ENCODE measurements around the gene PHKG1. TPM values are rescaled to one million over a fixed set of nuclear protein-coding genes. Genes with fewer than 3 reads are reported as not detected.
"Not testable (repeated sequence)": the region's sequence is repeated elsewhere in the genome, so short reads cannot be mapped to it uniquely, and the experiment has no call there.

PHKG1 gene
- under 1 TPM in 5 of 6 experiments, not detected in 1; 0.19 to 0.68 (median 0.30) TPM for total RNA-seq (2021; fragmentation: NEBNext Ultra II Directional; extraction: Animal tissue kit (Norgen Biotek cat#: 25700))
- long read RNA-seq, partial matches to known transcripts, result 0 of 19 reads
- long read RNA-seq, other reads (novel, unspliced or antisense), result 19 of 19 reads

DNA sequence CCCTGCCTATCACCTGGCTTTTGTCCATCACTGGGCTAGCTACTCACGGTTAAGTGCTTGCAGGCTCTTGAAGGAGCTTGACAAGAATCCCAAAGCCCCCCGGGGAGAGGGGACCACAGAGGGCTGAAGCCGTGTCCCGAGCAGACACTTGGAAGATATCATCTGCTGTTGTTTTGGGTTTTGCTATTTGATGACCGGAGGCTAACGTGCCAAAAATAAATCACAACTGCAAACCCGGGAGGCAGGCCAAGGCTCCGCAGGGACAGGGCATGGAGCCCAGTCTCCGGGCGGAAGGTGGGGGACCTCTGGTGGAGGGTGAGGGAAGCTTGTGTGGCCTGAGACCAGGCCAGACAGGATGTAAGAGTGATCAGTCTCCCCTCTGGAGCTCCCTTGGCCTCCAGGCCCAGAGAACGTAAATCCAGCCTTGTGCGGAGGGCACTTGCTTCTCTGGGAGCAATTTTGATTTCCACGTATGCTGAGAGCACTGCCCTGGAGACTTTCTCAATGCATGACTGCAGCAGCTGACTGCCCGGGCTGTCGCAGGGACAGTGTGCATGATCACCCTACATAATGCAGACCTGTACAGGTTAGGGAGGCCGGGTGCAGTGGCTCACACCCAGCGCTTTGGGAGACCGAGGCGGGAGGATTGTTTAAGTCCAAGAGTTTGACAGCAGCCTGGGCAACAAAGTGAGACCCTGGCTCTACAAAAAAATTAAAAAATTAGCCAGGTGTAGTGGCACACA lies at the start of gene PHKG1:
Gene PHKG1 (minus strand): TSS at position 164 of the 743 bp plus-strand sequence. CDS start 4,011 bp downstream, outside the sequence.
- TF ChIP-seq, protein P1, sequence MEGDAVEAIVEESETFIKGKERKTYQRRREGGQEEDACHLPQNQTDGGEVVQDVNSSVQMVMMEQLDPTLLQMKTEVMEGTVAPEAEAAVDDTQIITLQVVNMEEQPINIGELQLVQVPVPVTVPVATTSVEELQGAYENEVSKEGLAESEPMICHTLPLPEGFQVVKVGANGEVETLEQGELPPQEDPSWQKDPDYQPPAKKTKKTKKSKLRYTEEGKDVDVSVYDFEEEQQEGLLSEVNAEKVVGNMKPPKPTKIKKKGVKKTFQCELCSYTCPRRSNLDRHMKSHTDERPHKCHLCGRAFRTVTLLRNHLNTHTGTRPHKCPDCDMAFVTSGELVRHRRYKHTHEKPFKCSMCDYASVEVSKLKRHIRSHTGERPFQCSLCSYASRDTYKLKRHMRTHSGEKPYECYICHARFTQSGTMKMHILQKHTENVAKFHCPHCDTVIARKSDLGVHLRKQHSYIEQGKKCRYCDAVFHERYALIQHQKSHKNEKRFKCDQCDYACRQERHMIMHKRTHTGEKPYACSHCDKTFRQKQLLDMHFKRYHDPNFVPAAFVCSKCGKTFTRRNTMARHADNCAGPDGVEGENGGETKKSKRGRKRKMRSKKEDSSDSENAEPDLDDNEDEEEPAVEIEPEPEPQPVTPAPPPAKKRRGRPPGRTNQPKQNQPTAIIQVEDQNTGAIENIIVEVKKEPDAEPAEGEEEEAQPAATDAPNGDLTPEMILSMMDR (IDR thresholded peaks at IDR 0.05), result peak; percentile 81
- H3K36me3 Mint-ChIP-seq (ENCODE audit: low read depth), result peaks cover 5% of the 10 kb centered on the region
- no peaks in the 10 kb centered on the region for H3K9me3 Mint-ChIP-seq
- DNase-seq, result peak; percentile 84
- H3K27me3 Mint-ChIP-seq (ENCODE audit: insufficient read depth), result no peaks in the 10 kb centered on the region
- peaks cover 21% of the 10 kb centered on the region for H3K4me1 Mint-ChIP-seq (ENCODE audit: low read depth)
- H3K27ac Mint-ChIP-seq, result peak within 1 kb of the TSS; percentile 65
- H3K4me3 Mint-ChIP-seq, result peak within 1 kb of the TSS; percentile 56

DNA sequence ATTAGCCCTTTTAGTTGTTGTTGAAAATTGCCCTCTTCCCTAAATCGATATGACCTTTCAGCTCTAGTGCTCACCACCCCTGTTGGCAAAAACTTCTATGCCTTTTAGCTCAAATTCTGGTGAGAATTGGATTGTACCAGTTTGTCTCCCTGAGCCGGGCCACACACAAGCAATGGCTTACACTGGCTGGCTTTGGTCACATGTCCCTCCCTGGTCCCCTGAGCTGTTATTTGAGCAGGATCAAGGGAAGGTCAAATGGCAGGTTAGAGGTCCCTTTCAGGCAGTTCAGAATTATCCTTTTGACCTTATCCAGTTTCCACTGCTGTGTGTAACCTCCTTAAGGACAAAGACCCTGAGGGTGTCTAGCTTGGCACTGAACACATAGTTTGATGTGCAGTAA lies 38.3 kb upstream of the PHKG1 start:
- H3K4me1 Mint-ChIP-seq (ENCODE audit: low read depth); DNase-seq; H3K27ac Mint-ChIP-seq; H3K4me3 Mint-ChIP-seq; H3K36me3 Mint-ChIP-seq (ENCODE audit: low read depth); H3K9me3 Mint-ChIP-seq; H3K27me3 Mint-ChIP-seq (ENCODE audit: insufficient read depth): not testable (repeated sequence)

DNA sequence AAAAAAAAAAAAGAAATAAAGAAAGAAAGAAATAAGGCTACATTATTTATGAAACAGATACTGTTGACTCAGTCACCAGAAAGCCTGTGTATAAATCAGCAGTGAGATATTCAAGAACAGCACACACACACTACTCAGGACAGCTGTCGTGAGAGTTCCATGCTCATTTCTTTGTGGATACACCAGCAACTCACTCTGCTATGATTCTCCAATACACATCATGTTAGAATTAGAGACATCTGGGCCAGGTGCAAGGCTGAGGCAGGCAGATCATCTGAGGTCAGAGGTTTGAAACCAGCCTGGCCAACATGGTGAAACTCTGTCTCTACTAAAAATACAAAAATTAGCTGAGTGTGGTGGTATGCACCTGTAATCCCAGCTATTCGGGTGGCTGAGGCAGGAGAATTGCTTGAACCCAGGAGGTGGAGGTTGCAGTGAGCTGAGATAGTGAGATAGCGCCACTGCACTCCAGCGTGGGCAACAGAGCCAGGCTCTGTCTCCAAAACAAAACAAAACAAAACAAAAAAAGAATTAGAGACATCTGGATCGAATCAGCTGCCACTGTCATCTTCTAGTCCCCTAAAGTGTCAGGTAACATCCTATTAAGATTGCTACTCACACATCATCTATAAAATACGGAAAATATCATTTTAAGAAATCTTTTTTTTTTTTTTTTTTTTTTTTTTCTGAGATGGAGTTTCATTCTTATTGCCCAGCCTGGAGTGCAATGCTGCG lies 34.7 kb upstream of the PHKG1 start:
- Mint-ChIP-seq H3K27ac (no peak overlapping the region), H3K4me3 (no peak overlapping the region), H3K9me3 (no peaks in the 10 kb centered on the region), H3K36me3 (ENCODE audit: low read depth) (no peaks in the 10 kb centered on the region), H3K27me3 (ENCODE audit: insufficient read depth) (peaks cover 5% of the 10 kb centered on the region), H3K4me1 (ENCODE audit: low read depth) (no peaks in the 10 kb centered on the region)
- DNase-seq, result no peak
- TF ChIP-seq, protein P1 (IDR thresholded peaks at IDR 0.05), result no peak

DNA sequence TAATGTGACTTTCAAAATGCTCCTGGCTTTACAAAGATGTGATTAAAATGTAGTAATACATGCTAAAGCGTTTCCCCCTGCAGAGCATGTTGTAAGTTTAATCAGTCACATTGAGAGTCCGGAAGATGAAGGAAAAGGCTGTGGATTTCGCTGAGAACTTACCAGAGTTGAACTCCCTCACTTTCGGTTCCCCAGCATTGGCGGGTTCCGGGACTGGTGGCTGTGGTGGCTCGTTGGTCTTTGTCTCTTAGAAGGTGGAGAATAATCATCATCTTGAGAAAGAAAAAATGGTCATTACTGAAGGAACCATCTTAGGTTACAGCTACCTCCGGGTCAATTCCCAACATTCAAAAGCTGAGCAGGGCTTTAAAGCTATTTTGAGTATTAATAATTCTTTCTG lies 33.1 kb upstream of the PHKG1 start:
- Mint-ChIP-seq H3K4me1 (ENCODE audit: low read depth) (no peaks in the 10 kb centered on the region), H3K4me3 (peak overlapping the region; percentile 65)
- TF ChIP-seq, protein P1 (IDR thresholded peaks at IDR 0.05), result no peak

DNA sequence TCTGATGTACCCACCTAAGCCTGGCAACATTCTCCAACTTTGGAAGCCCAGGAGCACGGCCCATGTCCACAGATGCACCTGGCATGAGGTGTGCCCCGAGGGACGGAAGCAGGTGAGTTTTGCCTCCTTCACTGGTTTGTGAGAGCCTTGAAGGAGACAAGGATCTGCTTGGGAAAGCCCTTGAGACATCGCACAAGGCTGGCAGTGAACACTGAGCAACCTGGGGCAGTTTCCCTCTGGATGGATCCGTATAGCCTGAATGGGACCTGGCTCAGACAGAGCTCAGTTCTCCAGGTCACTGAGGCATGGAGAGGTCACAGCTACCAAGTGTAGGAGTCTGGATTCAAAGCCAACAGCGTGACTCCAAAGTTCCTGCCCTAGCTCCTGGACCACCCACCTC lies 32.2 kb upstream of the PHKG1 start:
- H3K4me3 Mint-ChIP-seq, result no peak overlapping the region
- no peak for DNase-seq
- TF ChIP-seq, protein P1 (IDR thresholded peaks at IDR 0.05), result no peak
- H3K36me3 Mint-ChIP-seq (ENCODE audit: low read depth), result no peaks in the 10 kb centered on the region
- H3K4me1 Mint-ChIP-seq (ENCODE audit: low read depth), result no peaks in the 10 kb centered on the region
- no peaks in the 10 kb centered on the region for H3K9me3 Mint-ChIP-seq
- H3K27me3 Mint-ChIP-seq (ENCODE audit: insufficient read depth), result peaks cover 5% of the 10 kb centered on the region
- no peak overlapping the region for H3K27ac Mint-ChIP-seq

More for the DNA sequence above, 33.1 kb upstream of the PHKG1 start:
- Mint-ChIP-seq H3K27me3 (ENCODE audit: insufficient read depth) (peaks cover 5% of the 10 kb centered on the region), H3K9me3 (no peaks in the 10 kb centered on the region), H3K27ac (no peak overlapping the region), H3K36me3 (ENCODE audit: low read depth) (no peaks in the 10 kb centered on the region)
- no peak for DNase-seq

DNA sequence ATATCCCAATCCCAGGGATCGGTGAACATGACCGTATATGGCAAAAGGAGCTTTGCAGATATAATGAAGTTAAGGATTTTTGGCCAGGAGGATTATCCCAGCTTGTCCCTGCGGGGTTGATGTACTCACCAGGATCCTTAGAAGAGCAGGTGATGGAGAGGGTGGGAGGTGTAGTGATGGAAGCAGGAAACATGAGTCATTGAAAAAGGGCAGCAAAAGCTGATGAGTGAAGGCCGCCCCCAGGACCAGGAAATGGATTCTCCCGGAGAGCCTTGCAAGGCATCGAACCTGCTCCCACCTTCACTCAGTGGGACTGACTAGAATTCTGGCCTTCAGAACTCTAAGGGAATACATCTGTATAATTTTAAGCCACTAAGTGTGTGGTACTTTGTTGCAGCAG lies 28.7 kb upstream of the PHKG1 start:
- no peak overlapping the region for H3K27ac Mint-ChIP-seq
- DNase-seq, result no peak
- no peaks in the 10 kb centered on the region for H3K36me3 Mint-ChIP-seq (ENCODE audit: low read depth)
- H3K4me3 Mint-ChIP-seq, result no peak overlapping the region
- no peaks in the 10 kb centered on the region for H3K4me1 Mint-ChIP-seq (ENCODE audit: low read depth)
- TF ChIP-seq, protein P1 (IDR thresholded peaks at IDR 0.05), result no peak
- no peaks in the 10 kb centered on the region for H3K9me3 Mint-ChIP-seq
- H3K27me3 Mint-ChIP-seq (ENCODE audit: insufficient read depth), result no peaks in the 10 kb centered on the region; the same call in none of the 2 replicates
